ENCODE data around the gene ADAMTS20. TPM values are rescaled to one million over a fixed set of nuclear protein-coding genes. Genes with fewer than 3 reads are reported as not detected.

ADAMTS20 gene
- total RNA-seq, 4 donors from 2014 or later = not detected

DNA sequence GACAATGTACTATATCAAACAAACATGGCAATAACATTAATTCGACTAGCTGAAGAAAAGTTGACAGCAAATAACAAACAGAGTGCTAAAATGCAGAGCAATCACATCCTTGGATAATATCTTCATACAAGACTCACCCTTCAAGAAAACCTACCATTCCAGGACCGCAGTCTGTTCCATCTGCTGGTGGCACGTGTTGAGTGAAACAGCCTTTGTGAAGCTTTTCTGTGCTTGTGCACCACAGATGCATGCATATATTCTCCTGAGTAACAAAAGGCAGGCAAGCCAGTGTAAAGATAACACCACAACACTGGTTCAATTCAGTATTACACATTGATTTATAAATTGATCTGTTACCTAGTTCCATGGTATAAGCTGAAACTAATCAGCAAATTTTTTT, 89.3 kb downstream of the ADAMTS20 start:
- DNase-seq (ENCODE audit: low spot score in 2 of 2) = no peak
- no peak overlapping the region for H3K4me3 ChIP-seq (ENCODE audit: low read depth, poor library complexity, severe bottlenecking)
- WGBS, 2 donors = 75 to 80% methylated on average over 3 of the region's 3 CpGs
- TF ChIP-seq, protein P1, sequence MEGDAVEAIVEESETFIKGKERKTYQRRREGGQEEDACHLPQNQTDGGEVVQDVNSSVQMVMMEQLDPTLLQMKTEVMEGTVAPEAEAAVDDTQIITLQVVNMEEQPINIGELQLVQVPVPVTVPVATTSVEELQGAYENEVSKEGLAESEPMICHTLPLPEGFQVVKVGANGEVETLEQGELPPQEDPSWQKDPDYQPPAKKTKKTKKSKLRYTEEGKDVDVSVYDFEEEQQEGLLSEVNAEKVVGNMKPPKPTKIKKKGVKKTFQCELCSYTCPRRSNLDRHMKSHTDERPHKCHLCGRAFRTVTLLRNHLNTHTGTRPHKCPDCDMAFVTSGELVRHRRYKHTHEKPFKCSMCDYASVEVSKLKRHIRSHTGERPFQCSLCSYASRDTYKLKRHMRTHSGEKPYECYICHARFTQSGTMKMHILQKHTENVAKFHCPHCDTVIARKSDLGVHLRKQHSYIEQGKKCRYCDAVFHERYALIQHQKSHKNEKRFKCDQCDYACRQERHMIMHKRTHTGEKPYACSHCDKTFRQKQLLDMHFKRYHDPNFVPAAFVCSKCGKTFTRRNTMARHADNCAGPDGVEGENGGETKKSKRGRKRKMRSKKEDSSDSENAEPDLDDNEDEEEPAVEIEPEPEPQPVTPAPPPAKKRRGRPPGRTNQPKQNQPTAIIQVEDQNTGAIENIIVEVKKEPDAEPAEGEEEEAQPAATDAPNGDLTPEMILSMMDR (IDR thresholded peaks at IDR 0.05) = no peak
- no peak for TF ChIP-seq POLR2A (IDR thresholded peaks at IDR 0.05)
- intact Hi-C loops (cut with DNase I; ENCODE audit: low total_unique reads) = no loop called here

DNA sequence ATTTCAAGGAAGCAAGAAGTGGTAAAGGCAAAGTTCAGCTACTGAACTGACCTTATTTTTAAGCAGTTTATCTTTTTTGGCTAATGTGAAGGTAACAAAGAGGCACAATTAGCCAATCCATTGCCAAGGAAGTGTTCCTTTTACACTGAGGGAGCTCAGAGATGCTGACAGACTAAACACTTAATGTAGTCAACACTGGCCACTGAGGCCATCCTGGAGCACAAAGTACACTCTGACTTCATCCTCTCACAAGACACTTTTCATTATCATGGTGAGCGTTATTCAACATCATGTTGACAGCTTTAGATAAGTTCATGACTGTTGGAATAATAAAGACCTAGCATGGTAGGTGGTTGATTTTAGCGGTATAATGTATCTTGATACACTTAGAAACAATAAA, 89.9 kb downstream of the ADAMTS20 start:
- intact Hi-C loops (cut with DNase I; ENCODE audit: low total_unique reads) = no loop called here
- no peak overlapping the region for H3K4me3 ChIP-seq (ENCODE audit: low read depth, poor library complexity, severe bottlenecking)
- 86 to 96% methylated on average over 2 of the region's 2 CpGs for WGBS, 2 donors
- no peak for DNase-seq (ENCODE audit: low spot score in 2 of 2)
- TF ChIP-seq, protein P1 (IDR thresholded peaks at IDR 0.05) = no peak
- no peak for TF ChIP-seq POLR2A (IDR thresholded peaks at IDR 0.05)

DNA sequence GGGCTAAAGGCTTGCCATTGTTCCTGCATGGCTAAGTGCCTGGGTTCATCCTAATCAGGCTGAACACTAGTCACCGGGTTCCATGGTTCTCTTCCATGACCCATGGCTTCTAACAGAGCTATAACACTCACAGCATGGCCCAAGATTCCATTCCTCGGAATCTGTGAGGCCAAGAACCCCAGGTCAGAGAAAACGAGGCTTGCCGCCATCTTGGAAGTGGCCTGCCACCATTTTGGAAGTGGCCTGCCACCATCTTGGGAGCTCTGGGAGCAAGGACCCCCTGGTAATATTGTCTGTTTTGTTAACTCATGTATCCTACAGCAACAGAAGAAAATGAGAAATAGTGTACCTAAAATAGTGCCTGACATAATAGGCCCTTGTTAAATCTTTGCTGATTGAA, 92.7 kb downstream of the ADAMTS20 start:
- DNase-seq (ENCODE audit: low spot score in 2 of 2) = no peak
- WGBS, 2 donors = 90 to 94% methylated on average over 2 to 4 of the region's 4 CpGs
- H3K4me3 ChIP-seq (ENCODE audit: low read depth, poor library complexity, severe bottlenecking) = no peak overlapping the region
- TF ChIP-seq, protein P1 (IDR thresholded peaks at IDR 0.05) = no peak
- no peak for TF ChIP-seq POLR2A (IDR thresholded peaks at IDR 0.05)
- intact Hi-C loops (cut with DNase I; ENCODE audit: low total_unique reads) = no loop called here

DNA sequence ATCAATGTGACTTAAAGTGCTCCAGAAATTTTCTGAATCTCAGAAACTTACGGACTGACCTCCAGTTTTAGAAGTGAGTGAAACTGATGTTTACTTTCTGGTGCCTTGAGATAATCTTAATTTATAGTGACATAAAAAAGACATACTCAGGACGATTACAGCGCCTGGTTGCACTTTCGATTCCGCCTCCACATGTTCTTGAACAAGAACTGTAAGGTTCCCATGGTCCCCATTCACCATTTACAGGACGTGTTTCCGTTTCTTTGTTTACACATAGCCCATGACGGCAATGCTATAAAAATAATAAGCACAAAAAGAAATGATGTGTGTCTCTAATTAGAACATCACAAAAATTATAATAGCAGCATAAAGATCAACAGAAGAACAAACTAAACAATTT, 98.2 kb downstream of the ADAMTS20 start:
- intact Hi-C loops (cut with DNase I; ENCODE audit: low total_unique reads) = no loop called here
- H3K4me3 ChIP-seq (ENCODE audit: low read depth, poor library complexity, severe bottlenecking) = no peak overlapping the region
- 86 to 88% methylated on average over 8 of the region's 8 CpGs for WGBS, 2 donors
- DNase-seq (ENCODE audit: low spot score in 2 of 2) = no peak
- TF ChIP-seq, protein P1 (IDR thresholded peaks at IDR 0.05) = no peak
- TF ChIP-seq POLR2A (IDR thresholded peaks at IDR 0.05) = no peak

DNA sequence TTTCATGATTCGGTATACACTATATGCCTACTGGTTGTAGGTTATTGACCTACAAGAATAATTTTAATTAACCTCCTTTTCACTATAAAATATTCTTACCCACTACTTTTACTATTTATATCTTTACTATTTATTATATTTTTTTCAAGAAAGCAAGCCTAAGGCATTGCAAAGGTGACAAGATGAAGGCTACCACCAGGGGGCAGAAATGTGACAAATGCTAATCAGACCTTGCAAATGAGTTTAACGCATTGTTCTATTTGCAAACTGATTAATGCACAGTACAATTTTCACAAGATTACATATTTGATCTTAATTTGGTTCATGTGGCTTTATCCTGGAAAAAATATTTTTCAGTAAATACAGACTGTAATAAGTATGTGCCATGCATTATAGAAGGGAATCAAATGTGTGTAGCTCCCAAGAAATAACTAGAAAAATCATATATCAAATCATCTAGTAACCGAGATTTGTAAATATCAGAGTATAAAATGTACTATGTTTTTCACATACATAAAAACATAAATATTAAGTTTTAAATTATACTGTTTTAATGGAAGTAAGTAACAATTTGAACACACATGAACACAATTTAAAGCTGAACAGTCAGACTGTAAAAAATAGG, 107.0 kb downstream of the ADAMTS20 start:
- intact Hi-C loops (cut with DNase I; ENCODE audit: low total_unique reads) = no loop called here
- peak in 1 of 2 donors; percentile 19 for DNase-seq (ENCODE audit: low spot score in 2 of 2)
- 59 to 65% methylated on average over 3 of the region's 3 CpGs for WGBS, 2 donors
- no peak overlapping the region for H3K4me3 ChIP-seq (ENCODE audit: low read depth, poor library complexity, severe bottlenecking)
- TF ChIP-seq, protein P1 (IDR thresholded peaks at IDR 0.05) = no peak
- no peak for TF ChIP-seq POLR2A (IDR thresholded peaks at IDR 0.05)

DNA sequence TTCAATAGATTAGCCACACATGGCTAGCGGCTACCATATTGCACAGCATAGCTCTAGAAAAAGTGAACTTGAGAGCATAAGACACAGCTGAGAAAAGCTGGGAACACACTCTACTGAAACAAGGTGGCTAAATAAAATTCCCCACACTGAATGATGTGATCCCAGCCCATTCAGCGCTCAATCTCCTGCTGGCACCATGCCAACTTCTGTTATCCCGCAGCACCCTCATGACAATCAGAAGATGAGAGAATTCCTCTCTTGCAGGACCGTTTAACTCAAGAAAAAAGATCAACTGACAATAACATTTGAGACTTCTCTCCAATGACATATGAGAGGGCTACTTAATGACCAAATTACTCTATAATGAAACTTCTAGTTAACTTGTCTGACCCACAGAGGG, 115.4 kb downstream of the ADAMTS20 start:
- intact Hi-C loops (cut with DNase I; ENCODE audit: low total_unique reads) = no loop called here
- TF ChIP-seq POLR2A (IDR thresholded peaks at IDR 0.05) = no peak
- TF ChIP-seq, protein P1 (IDR thresholded peaks at IDR 0.05) = no peak
- H3K4me3 ChIP-seq (ENCODE audit: low read depth, poor library complexity, severe bottlenecking) = no peak overlapping the region
- no peak for DNase-seq (ENCODE audit: low spot score in 2 of 2)
- WGBS, 2 donors = 71 to 73% methylated on average over 4 of the region's 4 CpGs
